Fibroblast of pulmonary artery (primary cell): ENCODE measurements around the gene RELCH.

Experiments
- DNase-seq: peaks from one replicate; pipeline ENCODE4 v3.0.0-alpha.2; 2010; ENCODE audit warnings: low read depth
- H3K4me3 ChIP-seq: replicated peaks from 2 replicates; pipeline ENCODE4 v1.5.1; 2011; ENCODE audit warnings: low read depth, mild to moderate bottlenecking, control low read depth, low read length, moderate library complexity
- TF ChIP-seq, protein P1 (sequence below): IDR thresholded peaks from 2 replicates; pipeline ENCODE4 v1.5.1; 2011; ENCODE audit warnings: mild to moderate bottlenecking, control low read depth, low read length, inconsistent platforms; ENCODE audit errors: missing control alignments

RELCH gene

DNA sequence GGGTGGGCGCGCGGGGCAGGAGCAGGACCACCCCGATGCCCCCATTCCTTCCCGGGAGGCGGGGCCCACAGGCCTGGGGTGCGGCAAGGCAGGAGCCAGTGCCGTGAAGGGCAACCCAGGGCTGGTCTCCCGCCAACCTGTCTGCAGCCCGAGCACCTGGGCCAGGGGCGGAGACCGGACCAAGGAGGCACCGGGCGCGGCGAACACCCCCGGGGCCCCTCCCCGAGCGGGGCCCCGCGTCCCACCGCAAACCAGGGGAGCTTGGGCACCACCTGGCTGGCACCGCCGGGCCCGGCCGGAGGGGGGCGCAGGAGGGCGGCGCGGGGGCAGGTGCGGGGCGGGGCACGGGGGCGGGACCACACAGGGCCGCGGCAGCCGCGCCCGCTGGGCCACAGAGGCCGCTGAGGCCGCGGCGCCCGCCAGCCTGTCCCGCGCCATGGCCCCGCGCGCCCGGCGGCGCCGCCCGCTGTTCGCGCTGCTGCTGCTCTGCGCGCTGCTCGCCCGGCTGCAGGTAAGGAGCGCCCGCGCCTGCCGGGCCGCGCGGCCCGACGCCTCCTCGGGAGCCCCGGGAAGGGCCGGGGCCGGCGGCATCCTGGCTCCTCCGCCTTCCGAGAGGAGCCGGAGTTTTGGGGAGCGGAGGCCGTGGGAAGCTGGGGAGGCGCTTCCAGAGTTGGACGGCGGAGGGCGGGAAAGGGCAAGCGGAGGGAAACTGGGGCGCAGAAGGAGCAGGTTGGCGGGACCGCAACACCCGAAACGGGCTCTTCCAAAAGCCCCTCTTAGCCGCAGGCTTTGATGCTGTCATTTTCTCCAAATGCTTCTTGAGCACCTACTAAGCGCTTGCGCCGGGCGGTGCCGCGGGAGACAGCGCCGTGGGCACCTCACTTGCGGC is 138.1 kb downstream of the RELCH start, which contains the start of gene TNFRSF11A:
TNFRSF11A (plus strand) TSS at position 394 of the 889 bp plus-strand sequence; CDS start at position 437, 43 bp downstream.
- TF ChIP-seq, protein P1, sequence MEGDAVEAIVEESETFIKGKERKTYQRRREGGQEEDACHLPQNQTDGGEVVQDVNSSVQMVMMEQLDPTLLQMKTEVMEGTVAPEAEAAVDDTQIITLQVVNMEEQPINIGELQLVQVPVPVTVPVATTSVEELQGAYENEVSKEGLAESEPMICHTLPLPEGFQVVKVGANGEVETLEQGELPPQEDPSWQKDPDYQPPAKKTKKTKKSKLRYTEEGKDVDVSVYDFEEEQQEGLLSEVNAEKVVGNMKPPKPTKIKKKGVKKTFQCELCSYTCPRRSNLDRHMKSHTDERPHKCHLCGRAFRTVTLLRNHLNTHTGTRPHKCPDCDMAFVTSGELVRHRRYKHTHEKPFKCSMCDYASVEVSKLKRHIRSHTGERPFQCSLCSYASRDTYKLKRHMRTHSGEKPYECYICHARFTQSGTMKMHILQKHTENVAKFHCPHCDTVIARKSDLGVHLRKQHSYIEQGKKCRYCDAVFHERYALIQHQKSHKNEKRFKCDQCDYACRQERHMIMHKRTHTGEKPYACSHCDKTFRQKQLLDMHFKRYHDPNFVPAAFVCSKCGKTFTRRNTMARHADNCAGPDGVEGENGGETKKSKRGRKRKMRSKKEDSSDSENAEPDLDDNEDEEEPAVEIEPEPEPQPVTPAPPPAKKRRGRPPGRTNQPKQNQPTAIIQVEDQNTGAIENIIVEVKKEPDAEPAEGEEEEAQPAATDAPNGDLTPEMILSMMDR = no peak
- DNase-seq = no peak
- peak within 1 kb of the TSS; percentile 37 for H3K4me3 ChIP-seq

DNA sequence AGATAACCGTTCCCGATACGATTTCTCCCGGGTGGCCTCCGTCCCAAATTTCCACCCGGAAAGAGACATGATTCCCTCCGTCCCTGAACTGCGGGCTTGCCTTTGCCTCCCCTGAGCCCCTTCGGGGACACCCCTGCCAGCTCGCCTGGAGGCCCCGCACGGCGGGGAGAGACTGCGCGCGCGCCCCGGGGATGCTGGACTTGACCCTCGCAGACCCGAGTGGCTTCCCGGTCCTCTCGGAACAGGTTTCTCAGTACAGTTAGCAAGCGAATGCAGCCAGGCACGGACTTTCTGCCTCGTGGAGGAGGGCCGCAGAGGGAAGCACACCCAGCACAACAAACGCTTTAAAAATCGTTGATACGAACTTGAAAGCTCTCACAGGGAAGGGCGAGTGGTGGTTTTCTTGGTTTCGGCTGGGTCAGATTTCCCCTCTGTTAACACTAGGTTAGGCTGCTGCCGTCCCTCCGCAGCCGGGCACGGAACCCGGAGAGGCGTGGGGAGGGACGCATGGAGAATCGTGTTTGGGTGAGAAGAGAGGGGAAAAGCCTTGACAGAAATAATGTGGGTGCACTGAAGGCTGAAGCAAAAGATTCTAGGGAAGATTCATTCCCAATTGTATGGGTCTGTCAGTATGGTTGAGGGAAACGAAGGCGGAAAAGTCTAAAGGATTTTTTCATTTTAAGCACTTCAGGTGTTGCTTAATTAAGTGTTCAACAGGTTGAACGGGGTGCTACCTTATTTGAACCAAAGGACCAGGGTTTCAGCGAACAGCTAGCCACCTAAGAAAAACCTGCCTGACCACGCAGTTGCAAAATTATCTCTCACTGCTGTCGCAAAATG is 139.0 kb downstream of the RELCH start:
- TF ChIP-seq, protein P1 = no peak
- peak; percentile 16 for DNase-seq
- H3K4me3 ChIP-seq = peak overlapping the region; percentile 37

DNA sequence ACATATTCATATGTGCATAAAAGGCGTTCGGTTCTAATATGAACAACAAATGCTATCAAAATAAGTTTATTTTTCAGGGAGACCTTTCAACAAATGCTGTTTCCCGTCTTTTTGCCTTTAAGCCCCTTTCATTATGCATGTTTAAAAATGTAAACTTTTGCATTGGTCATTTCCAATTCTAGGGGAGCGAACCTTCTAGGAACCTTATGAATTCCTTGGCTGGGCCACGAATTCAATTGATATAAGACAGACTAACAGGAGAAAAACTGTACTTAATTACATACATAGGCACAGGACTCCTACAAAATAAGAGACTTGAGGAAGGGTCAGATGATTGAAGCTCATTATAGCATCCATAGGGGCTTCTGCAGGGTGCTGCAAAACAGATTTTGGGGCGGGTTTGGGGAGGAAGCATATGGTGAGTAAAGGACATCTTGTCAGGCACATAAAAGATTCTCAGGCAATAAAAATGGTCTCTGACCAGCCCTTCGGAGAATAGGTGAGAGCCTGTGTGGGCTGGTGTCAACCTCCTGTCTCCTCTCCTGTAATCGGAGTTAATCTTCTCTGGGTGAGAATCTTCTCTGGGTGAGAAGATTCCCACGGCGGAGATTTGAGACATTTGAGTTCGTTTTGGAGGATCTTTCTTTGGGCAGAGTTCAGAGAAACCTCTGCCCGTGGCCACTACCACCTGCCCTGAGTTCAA is 139.7 kb downstream of the RELCH start:
- DNase-seq = no peak
- TF ChIP-seq, protein P1 = no peak
- H3K4me3 ChIP-seq = no peak overlapping the region

DNA sequence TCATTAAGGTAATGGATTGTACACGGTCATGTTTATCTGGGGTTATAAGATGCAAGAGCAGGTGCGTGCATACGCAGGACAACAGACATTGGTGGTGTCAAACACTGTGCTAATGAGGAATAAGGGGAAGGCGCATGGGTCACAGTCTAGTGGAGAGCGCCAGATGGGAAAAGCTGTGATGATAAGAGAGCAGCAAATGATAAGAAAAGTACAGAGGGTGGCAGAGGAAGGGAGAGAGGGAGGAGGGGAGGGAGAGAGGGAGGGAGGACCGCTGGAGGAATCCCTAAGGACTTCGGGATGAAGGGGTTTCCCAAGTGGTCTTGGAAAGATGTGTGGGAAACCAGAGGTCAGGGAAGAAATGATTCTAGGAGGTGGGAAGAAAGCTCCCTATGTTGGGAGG is 140.9 kb downstream of the RELCH start:
- H3K4me3 ChIP-seq = no peak overlapping the region
- TF ChIP-seq, protein P1 = no peak
- DNase-seq = no peak

DNA sequence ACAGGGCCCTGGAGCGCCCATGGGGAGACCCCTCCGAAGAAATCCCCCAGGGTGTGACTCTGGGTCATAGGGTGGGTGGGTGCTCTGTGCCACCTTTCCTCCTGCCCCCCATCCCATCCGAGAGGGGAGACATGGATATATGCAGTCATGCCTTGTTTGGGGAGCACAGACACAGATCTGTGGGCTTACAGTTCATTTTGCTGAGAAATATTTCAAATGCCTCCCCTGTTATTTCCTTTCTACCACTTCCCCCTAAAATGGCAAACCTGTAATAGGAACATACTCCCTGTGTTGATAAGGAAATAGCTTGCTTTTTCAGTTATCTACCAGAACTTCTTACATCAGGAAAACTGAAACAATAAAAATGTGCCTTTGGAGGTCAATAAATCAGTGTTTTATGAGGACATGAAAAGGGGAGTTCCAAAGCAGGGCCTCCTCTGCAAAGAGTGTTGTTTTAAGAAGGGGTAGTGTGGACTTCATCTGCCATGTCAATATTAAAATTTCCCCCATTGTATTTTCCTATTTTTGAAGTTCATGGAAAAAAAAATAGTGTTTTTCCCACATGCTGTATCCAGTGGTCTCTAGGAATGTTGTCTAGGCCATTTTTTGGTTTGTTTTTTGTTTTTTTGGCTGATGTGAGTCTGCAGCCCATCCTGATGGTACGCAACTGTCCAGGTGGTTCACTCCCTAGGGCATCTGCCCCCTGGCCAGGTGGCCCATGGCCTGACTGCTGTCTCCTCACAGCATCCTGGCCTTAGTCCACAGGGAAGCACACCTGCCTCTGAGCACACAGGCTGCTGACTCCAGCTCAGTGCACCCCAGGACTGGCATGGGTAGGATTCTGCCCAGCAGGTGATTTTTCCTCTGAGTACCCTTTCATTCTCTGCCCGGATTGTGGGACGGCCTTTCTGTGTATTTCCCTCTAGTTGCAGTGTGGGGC is 141.8 kb downstream of the RELCH start:
- H3K4me3 ChIP-seq = no peak overlapping the region
- DNase-seq = no peak
- TF ChIP-seq, protein P1 = no peak
